ENCODE measurements around the gene TMTC2.

TMTC2 gene

DNA sequence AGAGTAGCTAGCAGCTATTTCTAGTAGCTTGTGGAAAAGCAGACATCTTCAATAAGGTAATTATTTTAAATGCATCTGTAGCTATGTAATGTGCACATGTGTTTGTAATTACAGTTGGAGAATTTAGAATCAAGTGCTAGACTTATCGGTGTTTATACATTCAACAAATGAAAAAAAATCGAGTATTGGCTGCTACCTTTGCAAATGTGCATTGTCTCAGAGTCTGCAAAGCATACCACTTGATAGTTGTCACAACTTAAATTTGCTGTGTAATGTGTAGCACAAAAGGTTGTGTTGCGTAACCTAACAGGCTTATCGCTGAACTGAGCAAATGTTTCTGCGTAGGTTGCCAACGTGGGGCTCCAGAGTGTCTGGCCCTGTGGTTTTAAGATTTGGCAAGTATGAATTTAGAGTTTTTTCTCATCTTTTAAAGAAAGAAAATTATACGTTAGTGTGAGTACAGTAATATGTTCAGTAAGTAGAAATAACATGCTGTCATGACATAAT is 44.3 kb downstream of the TMTC2 start:
- no peak for DNase-seq (ENCODE audit: low spot score)
- in situ Hi-C loops (cut with MboI; ENCODE audit: low pct_unique_long_range_greater_than_20kb, low sequenced_read_pairs, unreplicated experiment), result no loop called here
- no peak for TF ChIP-seq CTCF (IDR thresholded peaks at IDR 0.05; ENCODE audit: extremely low read depth, insufficient read depth, missing control alignments)

GRCh38 chr12:82740129-82741000 is 53.7 kb downstream of the TMTC2 start:
- DNase-seq (ENCODE audit: low spot score), result no peak
- in situ Hi-C loops (cut with MboI; ENCODE audit: low pct_unique_long_range_greater_than_20kb, low sequenced_read_pairs, unreplicated experiment), result no loop called here
- TF ChIP-seq CTCF (IDR thresholded peaks at IDR 0.05; ENCODE audit: extremely low read depth, insufficient read depth, missing control alignments), result no peak

DNA sequence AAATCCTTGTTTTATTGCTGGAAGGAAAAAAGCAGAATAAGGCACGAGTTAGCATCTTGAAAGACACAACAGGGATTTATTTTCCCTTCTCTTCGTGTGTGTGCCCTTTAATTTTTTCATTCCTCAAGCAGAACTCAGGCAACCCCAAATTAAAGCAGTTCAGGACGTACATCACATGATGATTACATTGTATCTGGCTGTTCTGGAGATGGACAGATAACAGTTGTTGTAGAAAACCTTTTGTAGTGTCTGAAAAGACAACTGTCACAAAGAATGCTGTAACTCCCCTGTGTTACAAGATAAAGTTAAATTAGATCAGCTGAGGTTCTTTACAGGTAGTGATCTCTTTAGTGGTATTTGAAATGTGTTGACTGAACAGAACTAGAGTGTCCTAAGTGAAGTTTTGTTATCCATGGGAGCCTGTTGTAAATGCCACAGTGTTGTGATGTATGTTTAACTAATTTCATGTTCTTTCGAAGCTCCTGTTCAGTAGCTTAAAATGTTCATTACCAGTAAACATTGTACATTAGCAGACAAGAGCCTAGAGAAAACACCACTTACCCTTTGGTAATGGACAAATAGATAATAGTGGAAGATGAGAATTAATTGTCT is 58.5 kb downstream of the TMTC2 start:
- in situ Hi-C loops (cut with MboI; ENCODE audit: low pct_unique_long_range_greater_than_20kb, low sequenced_read_pairs, unreplicated experiment), result no loop called here
- TF ChIP-seq CTCF (IDR thresholded peaks at IDR 0.05; ENCODE audit: extremely low read depth, insufficient read depth, missing control alignments), result no peak
- DNase-seq (ENCODE audit: low spot score), result no peak

DNA sequence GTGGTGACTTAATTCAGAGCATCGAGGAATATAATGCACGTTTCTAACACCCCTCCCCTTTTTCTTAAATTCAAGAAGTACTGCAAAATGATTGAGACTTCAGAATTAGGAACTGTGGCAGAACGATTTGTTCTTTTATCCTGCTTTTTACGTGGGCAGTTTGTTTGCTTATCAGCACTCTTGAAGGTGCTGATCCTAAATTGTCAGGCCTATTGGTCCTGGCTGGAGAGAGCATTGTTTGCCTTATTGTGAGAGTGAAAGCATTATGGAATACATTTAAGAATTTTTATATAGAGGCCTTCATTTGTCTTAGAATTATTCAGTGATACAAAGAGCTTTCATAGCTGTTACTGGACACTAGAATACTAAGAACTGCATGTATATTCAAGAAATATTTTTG is 59.1 kb downstream of the TMTC2 start:
- no peak for TF ChIP-seq CTCF (IDR thresholded peaks at IDR 0.05; ENCODE audit: extremely low read depth, insufficient read depth, missing control alignments)
- in situ Hi-C loops (cut with MboI; ENCODE audit: low pct_unique_long_range_greater_than_20kb, low sequenced_read_pairs, unreplicated experiment), result no loop called here
- DNase-seq (ENCODE audit: low spot score), result no peak

DNA sequence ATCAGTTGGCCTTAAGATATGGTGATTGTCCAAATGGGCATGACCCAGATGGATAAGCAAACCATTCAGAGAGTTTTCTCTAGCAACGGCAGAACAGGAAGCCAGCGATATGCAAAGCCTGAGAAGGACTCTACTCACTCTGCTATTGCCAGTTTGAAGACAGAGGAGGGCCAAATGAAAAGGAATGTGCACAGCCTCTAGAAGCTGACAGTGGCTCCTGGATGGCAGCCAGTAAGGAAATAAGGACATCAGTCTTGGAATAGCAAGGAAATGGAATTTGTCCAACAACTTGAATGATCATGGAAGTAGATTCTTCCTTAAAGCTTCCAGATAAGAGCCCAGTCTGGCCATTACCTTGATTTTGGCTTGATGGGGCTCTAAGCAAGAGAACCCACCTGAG is 60.0 kb downstream of the TMTC2 start:
- TF ChIP-seq CTCF (IDR thresholded peaks at IDR 0.05; ENCODE audit: extremely low read depth, insufficient read depth, missing control alignments), result no peak
- in situ Hi-C loops (cut with MboI; ENCODE audit: low pct_unique_long_range_greater_than_20kb, low sequenced_read_pairs, unreplicated experiment), result no loop called here
- DNase-seq (ENCODE audit: low spot score), result no peak

- in situ Hi-C loops (cut with MboI; ENCODE audit: low pct_unique_long_range_greater_than_20kb, low sequenced_read_pairs, unreplicated experiment), result no loop called here
- TF ChIP-seq CTCF (IDR thresholded peaks at IDR 0.05; ENCODE audit: extremely low read depth, insufficient read depth, missing control alignments), result no peak
- DNase-seq (ENCODE audit: low spot score), result no peak
These were observed 62.3 kb downstream of the TMTC2 start for GRCh38 chr12:82749015-82749414.
